HG03520 (cell line): Measurements from ENCODE around the gene MYRIP.
A peak's percentile ranks its signal among the peaks of the same experiment; 100 is the strongest.

Experiments
- ATAC-seq: cut with Tn5 transposase; IDR thresholded peaks from one replicate; pipeline ENCODE4 v1.9.1; 2021; ENCODE audit warnings: mild to moderate bottlenecking, moderate library complexity; ENCODE audit not compliant: unreplicated experiment

Gene MYRIP

DNA sequence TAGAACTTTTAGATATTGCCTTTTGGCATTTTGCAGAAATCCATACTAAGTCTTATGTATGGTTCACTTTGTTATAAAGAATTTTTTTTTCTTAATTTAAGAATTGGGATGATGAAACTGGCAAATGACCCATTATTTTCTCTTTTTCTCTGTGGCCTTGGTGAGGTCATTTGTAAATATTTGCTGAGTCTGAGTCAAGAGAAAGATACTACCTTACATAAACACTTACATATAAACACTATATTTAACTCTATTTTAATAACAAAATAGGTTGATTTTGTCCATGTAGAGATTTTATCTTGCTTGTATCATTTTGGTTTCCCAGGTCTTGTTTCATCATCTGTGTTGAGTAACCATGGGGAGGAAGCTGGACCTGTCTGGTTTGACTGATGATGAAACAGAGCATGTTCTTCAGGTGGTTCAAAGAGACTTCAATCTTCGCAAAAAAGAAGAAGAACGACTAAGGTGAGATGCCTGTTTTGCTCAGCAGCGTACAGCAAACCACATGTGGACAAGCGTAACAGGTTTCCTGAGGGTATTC is 91.1 kb downstream of the MYRIP start:
- no peak for ATAC-seq

DNA sequence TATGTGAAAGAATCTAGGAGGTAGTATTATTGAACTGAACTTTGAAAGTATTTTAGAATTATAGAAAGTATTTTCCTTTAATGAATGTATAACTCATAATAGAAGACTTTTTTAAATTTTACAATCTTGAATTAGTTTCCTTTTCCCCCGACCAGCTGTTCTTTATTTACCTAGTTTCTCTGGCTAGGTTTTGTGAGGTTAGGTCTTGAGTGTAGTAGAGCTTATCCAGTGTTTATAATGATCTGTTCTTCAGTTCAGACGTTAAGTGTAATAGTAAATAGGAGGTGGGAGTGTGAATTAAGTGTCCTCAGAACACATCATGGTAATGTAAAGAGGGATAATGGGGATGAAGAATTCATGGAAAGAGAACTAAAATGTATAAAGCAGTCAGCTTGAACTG is 93.8 kb downstream of the MYRIP start:
- ATAC-seq, result no peak

DNA sequence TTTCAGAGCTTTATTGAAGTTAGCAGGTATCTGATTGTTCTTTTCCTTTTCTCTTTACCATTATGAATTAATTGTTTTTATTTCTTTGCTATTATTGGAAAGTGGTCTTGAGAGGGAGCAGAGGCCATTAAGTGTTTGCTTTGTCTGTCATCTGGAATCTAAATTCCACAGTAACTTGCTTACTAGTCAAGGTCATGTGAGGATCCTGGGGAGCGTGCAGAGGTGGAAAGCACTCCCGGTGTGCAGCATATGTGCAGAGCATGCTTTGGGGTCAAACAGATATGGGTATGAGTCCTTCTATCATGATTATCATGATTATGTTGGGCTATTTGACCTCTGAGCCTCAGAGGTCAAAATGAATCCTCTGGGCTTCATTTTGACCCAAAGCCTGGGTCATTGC is 96.4 kb downstream of the MYRIP start:
- no peak for ATAC-seq

DNA sequence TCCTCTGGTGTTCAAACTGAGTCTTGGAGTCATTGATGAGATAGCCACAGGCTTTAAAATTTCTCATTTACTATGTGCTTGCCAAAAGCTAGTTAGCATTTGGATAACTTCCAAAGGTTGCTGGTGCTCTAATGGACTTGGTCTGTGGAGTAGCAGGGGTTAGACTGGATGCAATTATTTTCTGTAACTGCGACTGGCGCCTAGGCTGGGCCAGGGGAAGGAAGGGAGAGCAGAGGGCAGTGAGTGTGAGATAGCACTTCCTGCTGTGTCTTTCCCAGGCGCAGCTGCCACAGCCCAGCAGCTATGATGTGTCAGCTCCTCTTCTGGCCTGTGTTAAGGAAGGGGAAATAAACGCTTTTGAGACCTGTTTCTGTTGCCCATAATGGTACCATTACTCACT is 98.6 kb downstream of the MYRIP start:
- ATAC-seq, result no peak

DNA sequence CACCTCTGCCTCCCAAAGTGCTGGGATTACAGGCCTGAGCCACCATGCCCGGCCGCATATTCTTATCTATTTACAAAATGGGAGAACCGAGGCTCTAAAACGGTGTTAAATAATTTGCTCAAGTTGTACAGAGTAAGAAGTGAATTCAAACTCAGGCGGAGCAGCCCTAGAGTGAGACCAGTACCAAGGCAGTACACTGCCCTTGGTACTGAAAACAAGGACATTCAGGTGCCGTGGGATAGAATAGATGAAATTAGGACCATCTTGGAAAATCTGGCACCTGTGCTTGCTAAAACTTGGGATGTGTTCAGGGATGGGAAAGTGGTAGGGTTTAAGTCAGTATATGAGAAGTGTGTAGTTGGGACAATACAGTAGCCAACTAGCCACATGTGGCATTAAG is 100.7 kb downstream of the MYRIP start:
- ATAC-seq, result no peak

DNA sequence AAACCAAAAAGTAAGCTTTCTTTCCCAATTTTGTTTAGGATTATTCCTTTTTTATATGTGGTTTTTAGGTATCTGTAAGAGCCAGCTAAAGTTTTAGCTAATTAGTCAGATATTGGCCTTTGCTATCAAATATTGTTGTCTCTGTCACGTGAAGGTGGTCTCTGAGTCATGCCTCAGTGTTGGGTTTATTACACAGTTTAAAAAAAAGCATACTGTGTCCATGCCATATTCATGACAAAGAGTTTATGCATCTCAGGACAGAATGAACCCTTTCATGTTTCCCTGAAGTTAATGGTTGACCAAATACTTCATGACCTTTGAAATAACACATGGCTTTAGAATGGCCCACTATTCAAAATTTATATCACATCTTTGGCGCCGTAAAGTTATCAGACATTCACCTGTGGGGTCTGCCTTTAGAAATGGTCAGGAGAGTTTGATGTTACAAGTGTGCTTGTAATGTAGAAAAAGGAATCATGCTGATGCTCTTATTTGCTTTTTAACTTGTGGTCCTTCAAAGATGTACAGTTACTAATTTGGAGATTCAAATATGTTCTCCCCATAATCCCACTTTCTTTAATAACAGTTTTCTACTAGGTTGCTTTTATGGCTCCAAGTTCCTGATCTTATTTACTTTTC is 101.5 kb downstream of the MYRIP start:
- ATAC-seq, result no peak

- no peak for ATAC-seq
Observed at GRCh38 chr3:39911465-39912309, 102.3 kb downstream of the MYRIP start.

- no peak for ATAC-seq
Observed at GRCh38 chr3:39915027-39915426, 105.6 kb downstream of the MYRIP start.

DNA sequence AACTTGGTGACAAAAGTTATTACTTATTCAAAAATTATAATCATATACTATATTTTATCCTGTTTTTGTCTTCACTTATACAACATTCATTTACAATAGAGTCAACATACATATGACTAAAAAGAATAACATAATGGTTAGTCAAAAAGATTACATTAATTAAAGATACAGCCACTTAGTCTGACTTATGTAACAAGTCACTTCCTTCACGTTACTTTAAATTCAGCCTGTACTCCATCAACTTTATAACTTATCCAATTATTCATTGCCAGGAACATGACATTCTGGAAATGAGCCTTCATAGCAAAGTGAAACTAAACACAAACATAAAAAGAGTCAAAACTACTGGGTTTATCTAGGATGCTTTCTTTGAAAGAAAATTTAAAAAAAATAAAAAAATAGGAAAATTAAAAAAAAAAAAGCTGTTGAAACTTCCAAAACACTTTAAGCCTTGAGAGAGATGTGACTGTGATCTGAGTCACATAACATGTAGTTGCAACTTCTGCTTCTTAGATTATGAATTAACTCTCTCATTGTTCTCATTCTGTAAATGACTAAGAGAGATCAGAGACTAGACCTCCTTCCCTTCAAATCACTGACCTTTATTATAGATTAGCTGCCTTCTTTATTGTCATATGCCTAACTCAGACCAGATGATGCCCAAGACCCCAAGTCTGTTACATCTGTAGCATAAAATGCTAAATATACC is 107.8 kb downstream of the MYRIP start:
- ATAC-seq, result peak; percentile 65

DNA sequence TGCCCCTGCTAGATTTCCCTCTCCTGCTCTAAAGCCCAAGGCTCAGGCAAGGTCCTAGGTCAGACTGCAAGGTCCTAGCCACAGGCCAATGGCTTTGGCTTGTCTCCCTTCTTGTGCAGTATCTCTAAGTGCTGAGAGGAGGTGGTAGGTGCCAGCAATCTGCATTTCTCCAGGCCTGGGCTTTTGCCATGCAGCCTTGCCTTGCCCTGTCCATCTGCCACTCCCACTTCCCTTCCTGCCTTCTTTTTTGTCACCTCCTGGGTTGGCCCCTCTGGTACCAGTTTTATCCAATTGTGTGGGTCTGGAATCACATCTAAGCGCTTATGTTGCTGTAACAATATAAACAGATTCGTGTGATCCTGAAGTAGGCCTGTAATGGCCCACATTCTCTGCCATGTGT is 109.9 kb downstream of the MYRIP start:
- ATAC-seq, result no peak

GRCh38 chr3:39920271-39920670 is 110.9 kb downstream of the MYRIP start:
- no peak for ATAC-seq

- ATAC-seq, result no peak
Observed at GRCh38 chr3:39927479-39927878, 118.1 kb downstream of the MYRIP start.

GRCh38 chr3:39933986-39934693 is 124.7 kb downstream of the MYRIP start:
- no peak for ATAC-seq

GRCh38 chr3:39934696-39935095 is 125.3 kb downstream of the MYRIP start:
- no peak for ATAC-seq

- no peak for ATAC-seq
Observed at GRCh38 chr3:39935261-39935660, 125.9 kb downstream of the MYRIP start.

DNA sequence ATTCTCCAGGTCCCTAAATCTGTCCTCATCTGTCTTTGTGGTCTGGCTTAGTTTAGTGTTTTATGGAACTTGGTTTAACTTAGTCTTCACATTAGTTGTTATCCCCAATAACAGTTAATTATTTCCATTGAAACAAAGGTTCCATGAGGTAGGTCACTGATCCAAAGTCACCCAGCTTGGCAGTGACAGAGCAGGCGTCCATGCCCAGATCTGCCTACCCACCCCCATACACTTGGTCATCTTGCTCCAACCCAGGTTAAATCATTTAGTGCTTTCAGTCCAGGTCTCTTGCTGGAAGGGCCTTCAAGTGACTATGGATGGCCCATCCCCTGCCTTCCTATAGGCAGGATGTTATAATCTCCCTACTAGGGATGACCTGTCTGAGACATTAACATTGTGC is 127.4 kb downstream of the MYRIP start:
- no peak for ATAC-seq

DNA sequence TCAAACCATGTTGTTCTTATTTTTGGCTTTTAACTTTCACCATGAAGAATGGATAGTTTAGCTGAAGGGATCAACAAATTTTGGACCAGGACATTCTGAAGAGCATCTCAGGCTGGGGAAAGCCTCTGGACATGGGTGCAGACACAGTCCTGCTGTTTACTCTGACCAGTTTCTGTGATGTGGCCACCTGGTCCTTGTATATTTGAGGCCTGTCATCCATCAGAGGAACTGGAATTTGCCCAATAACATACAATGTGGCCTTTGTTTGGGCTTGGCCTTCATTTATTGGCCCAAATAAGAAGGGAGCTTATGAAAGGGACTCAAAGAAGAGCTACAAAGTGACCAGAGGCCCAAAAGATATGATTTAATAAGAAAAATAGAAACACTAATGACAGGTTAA is 127.9 kb downstream of the MYRIP start:
- ATAC-seq, result no peak

GRCh38 chr3:39937874-39938273 is 128.5 kb downstream of the MYRIP start:
- peak; percentile 51 for ATAC-seq

DNA sequence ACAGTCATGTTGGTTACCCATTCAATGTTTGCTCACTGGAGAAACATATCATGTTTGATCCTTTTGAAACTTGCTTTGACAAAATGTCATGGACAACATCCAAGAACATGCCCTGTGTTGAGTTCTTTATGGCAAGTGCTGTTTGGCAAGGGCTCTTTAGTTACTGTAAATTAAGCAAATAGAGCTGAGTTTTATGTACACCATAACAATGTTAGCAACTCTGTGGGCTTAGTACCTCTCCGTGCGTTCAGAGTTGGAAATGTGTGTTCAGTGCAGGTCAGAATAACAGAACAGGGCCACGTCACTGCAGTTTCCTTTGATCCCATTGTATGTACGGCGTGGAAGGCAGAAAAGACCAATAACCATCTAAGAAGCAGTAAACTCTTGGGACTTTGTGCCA is 132.5 kb downstream of the MYRIP start:
- ATAC-seq, result no peak

GRCh38 chr3:39960515-39961191 is 151.2 kb downstream of the MYRIP start:
- no peak for ATAC-seq
